ENCODE data around the gene PPHLN1.

PPHLN1 gene

DNA sequence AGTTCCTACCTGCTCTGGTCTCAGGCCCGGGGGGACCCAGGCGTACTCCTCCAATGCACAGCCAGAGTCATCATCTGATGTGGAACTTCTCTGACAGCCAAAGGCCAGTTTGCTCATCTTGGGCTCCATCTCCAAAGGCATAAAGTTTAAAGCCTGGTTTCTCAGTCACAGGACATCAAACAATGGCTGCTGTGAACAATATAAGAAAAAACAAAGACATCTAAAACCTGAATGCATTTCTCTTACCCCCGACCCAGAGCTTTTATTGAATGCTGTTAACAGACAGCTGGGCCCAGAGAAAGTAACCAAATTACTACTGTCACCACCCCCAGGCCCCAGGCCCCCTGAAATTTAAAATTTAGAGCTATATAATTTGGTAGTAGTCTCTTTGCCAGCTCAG is 146.4 kb downstream of the PPHLN1 start:
- H3K27ac ChIP-seq (ENCODE audit: low read length), result no peak overlapping the region
- no peak overlapping the region for H3K4me3 ChIP-seq (ENCODE audit: low read depth in 1 of 2, low read length in 2 of 2)
- H3K36me3 ChIP-seq (ENCODE audit: insufficient read depth, low read length), result no peaks in the 10 kb centered on the region
- TF ChIP-seq, protein P1, sequence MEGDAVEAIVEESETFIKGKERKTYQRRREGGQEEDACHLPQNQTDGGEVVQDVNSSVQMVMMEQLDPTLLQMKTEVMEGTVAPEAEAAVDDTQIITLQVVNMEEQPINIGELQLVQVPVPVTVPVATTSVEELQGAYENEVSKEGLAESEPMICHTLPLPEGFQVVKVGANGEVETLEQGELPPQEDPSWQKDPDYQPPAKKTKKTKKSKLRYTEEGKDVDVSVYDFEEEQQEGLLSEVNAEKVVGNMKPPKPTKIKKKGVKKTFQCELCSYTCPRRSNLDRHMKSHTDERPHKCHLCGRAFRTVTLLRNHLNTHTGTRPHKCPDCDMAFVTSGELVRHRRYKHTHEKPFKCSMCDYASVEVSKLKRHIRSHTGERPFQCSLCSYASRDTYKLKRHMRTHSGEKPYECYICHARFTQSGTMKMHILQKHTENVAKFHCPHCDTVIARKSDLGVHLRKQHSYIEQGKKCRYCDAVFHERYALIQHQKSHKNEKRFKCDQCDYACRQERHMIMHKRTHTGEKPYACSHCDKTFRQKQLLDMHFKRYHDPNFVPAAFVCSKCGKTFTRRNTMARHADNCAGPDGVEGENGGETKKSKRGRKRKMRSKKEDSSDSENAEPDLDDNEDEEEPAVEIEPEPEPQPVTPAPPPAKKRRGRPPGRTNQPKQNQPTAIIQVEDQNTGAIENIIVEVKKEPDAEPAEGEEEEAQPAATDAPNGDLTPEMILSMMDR (IDR thresholded peaks at IDR 0.05; ENCODE audit: borderline replicate concordance, extremely low read depth, low read length, poor library complexity, severe bottlenecking), result no peak
- no peak for ATAC-seq (ENCODE audit: insufficient read depth, low read depth)
- no peaks in the 10 kb centered on the region for H4K20me1 ChIP-seq (ENCODE audit: insufficient read depth, low read length)
- H3K4me2 ChIP-seq (ENCODE audit: insufficient read depth, low read length), result no peak overlapping the region
- H3K4me1 ChIP-seq (ENCODE audit: insufficient read depth, low read length), result peaks cover 6% of the 10 kb centered on the region; the same call in 1 of the 2 replicates
- H2AFZ ChIP-seq (ENCODE audit: low read depth, low read length), result no peak overlapping the region
- no peaks in the 10 kb centered on the region for H3K79me2 ChIP-seq (ENCODE audit: insufficient read depth, low read length)
- no peak for DNase-seq
- peaks cover 6% of the 10 kb centered on the region for H3K27me3 ChIP-seq (ENCODE audit: insufficient read depth, low read length, poor library complexity)
- no peak overlapping the region for H3K9ac ChIP-seq (ENCODE audit: low read depth, low read length)
- H3K9me3 ChIP-seq (ENCODE audit: insufficient read depth, low read length, severe bottlenecking), result no peaks in the 10 kb centered on the region

DNA sequence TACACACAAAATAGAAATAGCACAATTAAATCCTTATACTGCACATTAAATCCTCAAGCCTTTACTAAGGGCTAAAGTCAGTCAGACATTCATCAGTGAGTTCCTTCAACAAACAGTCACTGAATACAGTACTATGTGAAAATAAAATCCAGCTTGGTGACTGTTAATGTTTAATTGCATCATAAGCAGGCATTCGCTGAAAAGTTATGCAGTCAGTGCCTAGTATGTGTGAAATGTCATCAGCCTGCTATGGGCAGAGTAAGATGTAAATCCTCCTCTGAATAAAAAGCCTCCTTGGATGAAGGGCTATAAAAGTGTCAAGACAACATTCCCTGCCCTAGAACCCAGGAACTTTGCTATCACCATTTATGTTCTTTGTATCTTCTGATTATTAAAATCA is 147.2 kb downstream of the PPHLN1 start:
- Histone ChIP-seq H3K9me3 (ENCODE audit: insufficient read depth, low read length, severe bottlenecking) (no peaks in the 10 kb centered on the region), H3K4me1 (ENCODE audit: insufficient read depth, low read length) (peaks cover 6% of the 10 kb centered on the region; the same call in 1 of the 2 replicates), H3K4me3 (ENCODE audit: low read depth in 1 of 2, low read length in 2 of 2) (no peak overlapping the region), H2AFZ (ENCODE audit: low read depth, low read length) (no peak overlapping the region), H3K4me2 (ENCODE audit: insufficient read depth, low read length) (no peak overlapping the region), H4K20me1 (ENCODE audit: insufficient read depth, low read length) (no peaks in the 10 kb centered on the region), H3K27me3 (ENCODE audit: insufficient read depth, low read length, poor library complexity) (peaks cover 6% of the 10 kb centered on the region), H3K27ac (ENCODE audit: low read length) (no peak overlapping the region), H3K9ac (ENCODE audit: low read depth, low read length) (no peak overlapping the region), H3K79me2 (ENCODE audit: insufficient read depth, low read length) (no peaks in the 10 kb centered on the region), H3K36me3 (ENCODE audit: insufficient read depth, low read length) (no peaks in the 10 kb centered on the region)
- no peak for ATAC-seq (ENCODE audit: insufficient read depth, low read depth)
- TF ChIP-seq EZH2 (IDR thresholded peaks at IDR 0.05; ENCODE audit: borderline replicate concordance, low read depth, low read length, severe bottlenecking), result no peak
- TF ChIP-seq, protein P1 (IDR thresholded peaks at IDR 0.05; ENCODE audit: borderline replicate concordance, extremely low read depth, low read length, poor library complexity, severe bottlenecking), result no peak
- no peak for DNase-seq

DNA sequence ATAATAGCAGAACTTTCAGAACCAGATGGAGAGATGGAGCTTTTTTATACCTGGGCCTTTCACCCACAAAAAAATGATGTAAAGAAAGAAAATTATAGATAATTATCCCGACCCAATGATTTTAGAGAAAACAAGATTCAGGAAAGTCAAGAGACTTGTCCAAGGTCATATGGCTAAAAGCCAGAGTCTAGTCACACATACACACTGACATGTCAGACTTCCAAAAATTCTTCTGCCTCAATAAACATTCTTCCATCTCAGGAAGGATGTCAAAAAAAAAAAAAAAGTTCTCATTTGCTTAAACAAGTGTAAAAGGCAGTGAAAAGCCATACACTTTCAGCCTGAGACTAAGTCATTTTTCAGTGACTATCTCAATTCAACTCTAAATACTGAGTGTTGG is 147.6 kb downstream of the PPHLN1 start:
- no peak overlapping the region for H3K27ac ChIP-seq (ENCODE audit: low read length)
- TF ChIP-seq EZH2 (IDR thresholded peaks at IDR 0.05; ENCODE audit: borderline replicate concordance, low read depth, low read length, severe bottlenecking), result no peak
- TF ChIP-seq, protein P1 (IDR thresholded peaks at IDR 0.05; ENCODE audit: borderline replicate concordance, extremely low read depth, low read length, poor library complexity, severe bottlenecking), result no peak
- ATAC-seq (ENCODE audit: insufficient read depth, low read depth), result no peak

DNA sequence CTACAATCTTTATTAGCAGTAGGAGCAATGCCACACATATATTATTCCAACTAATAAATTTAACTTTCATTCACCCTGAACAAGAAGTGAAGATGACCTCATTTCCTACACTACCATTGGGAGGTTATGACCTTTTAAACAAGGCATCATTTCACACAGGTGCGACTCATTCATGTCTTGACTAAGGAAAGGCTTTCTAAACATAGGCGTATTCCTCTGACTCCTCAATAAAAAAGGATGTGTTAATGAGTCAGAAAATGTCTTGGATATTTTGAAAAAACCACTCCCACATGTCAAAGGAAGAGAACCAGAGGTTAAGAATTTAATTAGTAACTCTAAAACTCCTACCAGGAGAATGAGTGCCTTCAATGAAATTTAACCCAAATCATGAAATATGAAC is 148.4 kb downstream of the PPHLN1 start:
- Histone ChIP-seq H3K9me3 (ENCODE audit: insufficient read depth, low read length, severe bottlenecking) (no peaks in the 10 kb centered on the region), H3K79me2 (ENCODE audit: insufficient read depth, low read length) (no peaks in the 10 kb centered on the region), H3K27me3 (ENCODE audit: insufficient read depth, low read length, poor library complexity) (peaks cover 3% of the 10 kb centered on the region), H3K4me3 (ENCODE audit: low read depth in 1 of 2, low read length in 2 of 2) (no peak overlapping the region), H3K4me1 (ENCODE audit: insufficient read depth, low read length) (peaks cover 2% of the 10 kb centered on the region; the same call in 1 of the 2 replicates), H4K20me1 (ENCODE audit: insufficient read depth, low read length) (no peaks in the 10 kb centered on the region), H3K9ac (ENCODE audit: low read depth, low read length) (no peak overlapping the region), H3K36me3 (ENCODE audit: insufficient read depth, low read length) (no peaks in the 10 kb centered on the region), H2AFZ (ENCODE audit: low read depth, low read length) (no peak overlapping the region), H3K27ac (ENCODE audit: low read length) (no peak overlapping the region), H3K4me2 (ENCODE audit: insufficient read depth, low read length) (no peak overlapping the region)
- ATAC-seq (ENCODE audit: insufficient read depth, low read depth) (no peak), DNase-seq (no peak)
- TF ChIP-seq, protein P1 (IDR thresholded peaks at IDR 0.05; ENCODE audit: borderline replicate concordance, extremely low read depth, low read length, poor library complexity, severe bottlenecking), result no peak
- TF ChIP-seq EZH2 (IDR thresholded peaks at IDR 0.05; ENCODE audit: borderline replicate concordance, low read depth, low read length, severe bottlenecking), result no peak

More for the DNA sequence above, 147.6 kb downstream of the PPHLN1 start:
- Histone ChIP-seq H3K4me3 (ENCODE audit: low read depth in 1 of 2, low read length in 2 of 2) (no peak overlapping the region), H3K27me3 (ENCODE audit: insufficient read depth, low read length, poor library complexity) (peaks cover 6% of the 10 kb centered on the region), H4K20me1 (ENCODE audit: insufficient read depth, low read length) (no peaks in the 10 kb centered on the region), H3K9me3 (ENCODE audit: insufficient read depth, low read length, severe bottlenecking) (no peaks in the 10 kb centered on the region), H3K4me2 (ENCODE audit: insufficient read depth, low read length) (no peak overlapping the region), H3K9ac (ENCODE audit: low read depth, low read length) (no peak overlapping the region), H3K36me3 (ENCODE audit: insufficient read depth, low read length) (no peaks in the 10 kb centered on the region), H2AFZ (ENCODE audit: low read depth, low read length) (no peak overlapping the region), H3K4me1 (ENCODE audit: insufficient read depth, low read length) (peaks cover 6% of the 10 kb centered on the region; the same call in 1 of the 2 replicates), H3K79me2 (ENCODE audit: insufficient read depth, low read length) (no peaks in the 10 kb centered on the region)
- DNase-seq, result no peak

Measured in DND-41 (cell line).